NCI-H82 treated with DMSO at 0.1 percent for 48 hours (cell line): ENCODE results near the gene LOXHD1.

ENCODE experiments used
- DNase-seq: peaks from one replicate; lab custom pipeline; 2025; ENCODE audit not compliant: unreplicated experiment; lab: John Stamatoyannopoulos, UW

The LOXHD1 gene, protein sequence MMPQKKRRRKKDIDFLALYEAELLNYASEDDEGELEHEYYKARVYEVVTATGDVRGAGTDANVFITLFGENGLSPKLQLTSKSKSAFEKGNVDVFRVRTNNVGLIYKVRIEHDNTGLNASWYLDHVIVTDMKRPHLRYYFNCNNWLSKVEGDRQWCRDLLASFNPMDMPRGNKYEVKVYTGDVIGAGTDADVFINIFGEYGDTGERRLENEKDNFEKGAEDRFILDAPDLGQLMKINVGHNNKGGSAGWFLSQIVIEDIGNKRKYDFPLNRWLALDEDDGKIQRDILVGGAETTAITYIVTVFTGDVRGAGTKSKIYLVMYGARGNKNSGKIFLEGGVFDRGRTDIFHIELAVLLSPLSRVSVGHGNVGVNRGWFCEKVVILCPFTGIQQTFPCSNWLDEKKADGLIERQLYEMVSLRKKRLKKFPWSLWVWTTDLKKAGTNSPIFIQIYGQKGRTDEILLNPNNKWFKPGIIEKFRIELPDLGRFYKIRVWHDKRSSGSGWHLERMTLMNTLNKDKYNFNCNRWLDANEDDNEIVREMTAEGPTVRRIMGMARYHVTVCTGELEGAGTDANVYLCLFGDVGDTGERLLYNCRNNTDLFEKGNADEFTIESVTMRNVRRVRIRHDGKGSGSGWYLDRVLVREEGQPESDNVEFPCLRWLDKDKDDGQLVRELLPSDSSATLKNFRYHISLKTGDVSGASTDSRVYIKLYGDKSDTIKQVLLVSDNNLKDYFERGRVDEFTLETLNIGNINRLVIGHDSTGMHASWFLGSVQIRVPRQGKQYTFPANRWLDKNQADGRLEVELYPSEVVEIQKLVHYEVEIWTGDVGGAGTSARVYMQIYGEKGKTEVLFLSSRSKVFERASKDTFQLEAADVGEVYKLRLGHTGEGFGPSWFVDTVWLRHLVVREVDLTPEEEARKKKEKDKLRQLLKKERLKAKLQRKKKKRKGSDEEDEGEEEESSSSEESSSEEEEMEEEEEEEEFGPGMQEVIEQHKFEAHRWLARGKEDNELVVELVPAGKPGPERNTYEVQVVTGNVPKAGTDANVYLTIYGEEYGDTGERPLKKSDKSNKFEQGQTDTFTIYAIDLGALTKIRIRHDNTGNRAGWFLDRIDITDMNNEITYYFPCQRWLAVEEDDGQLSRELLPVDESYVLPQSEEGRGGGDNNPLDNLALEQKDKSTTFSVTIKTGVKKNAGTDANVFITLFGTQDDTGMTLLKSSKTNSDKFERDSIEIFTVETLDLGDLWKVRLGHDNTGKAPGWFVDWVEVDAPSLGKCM (N-terminal part only)

GRCh38 chr18:46657115-46657955 lies at the start of gene LOXHD1:
TSS of gene LOXHD1 (minus strand) at chr18:46657220. CDS start at chr18:46657033, 187 bp downstream.
- no peak for DNase-seq

DNA sequence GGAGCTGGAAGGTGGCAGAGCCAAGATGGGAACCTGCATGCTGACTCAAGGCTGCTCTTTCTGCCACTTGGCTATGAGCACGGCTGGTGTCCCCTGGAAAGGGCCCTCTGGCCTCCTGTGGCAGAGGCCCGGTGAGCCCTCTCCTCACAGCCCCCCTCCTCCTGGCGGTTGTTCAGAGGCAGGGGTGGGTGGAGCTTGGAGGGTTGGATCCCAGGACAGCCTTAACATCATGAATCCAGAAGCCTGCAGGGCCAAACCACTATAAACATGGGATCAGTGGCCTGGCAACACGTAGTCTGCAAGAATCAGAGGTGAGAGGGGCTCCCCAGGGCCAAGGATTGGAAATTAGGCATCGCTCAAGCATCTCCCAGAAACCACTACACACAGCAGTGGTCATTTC lies 48.5 kb upstream of the LOXHD1 start:
- DNase-seq: no peak

DNA sequence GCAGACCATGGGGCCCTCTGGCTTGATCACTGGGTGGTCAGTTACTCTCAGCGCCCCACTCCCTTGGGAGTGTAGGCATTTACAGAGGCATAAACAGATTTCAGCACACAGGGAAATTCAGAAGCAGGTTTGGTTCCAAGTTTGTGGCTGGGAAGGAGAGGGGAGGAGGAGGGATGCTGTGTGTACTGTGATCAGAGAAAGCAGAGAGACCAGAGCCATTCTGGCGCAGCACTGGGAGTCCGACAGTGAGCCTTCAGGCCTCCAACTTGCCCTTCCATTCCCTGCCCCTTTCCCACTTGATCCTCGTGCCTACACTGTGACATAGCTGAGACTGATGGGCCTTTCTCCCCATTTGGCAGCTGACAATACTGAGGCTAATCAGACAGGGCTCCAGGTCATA lies 47.8 kb upstream of the LOXHD1 start:
- DNase-seq: no peak

DNA sequence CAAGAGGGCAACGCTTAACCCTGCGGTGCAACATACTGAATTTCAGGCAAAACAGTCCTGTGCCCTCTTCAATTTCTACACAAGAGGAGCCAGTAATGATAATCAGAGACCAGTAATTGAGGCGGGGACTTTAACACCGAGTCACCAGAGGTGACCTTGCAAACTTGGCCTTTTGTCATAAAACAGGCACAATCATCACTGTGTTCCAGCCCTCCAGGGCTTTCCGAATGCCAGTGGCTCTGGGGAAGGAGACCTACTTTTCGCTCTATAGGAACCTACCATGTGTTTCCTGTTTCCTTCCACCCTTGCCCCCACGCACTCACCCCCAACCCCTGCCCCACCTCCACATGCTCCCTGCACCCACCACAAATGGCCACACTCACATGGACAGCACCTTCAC lies 47.2 kb upstream of the LOXHD1 start:
- DNase-seq: no peak

DNA sequence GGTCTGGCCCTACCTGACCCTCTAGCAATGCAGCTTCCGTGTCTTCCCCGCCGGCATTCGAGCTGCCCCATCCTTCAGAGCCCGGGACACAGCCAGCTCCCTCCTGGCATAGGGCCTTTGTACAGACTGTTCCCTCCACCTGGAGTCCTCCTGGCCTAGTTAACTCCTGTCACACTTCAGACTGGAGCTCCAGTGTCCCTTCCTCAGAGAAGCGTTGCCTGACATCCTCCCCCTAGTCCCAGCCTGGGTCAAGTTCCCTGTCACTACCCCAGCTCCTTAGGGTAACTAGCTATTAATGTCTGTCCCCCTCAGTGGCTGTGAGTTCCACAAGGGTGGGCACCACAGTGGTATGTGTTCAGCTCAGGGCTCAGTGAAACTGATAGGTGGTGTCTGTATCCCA lies 45.5 kb upstream of the LOXHD1 start:
- DNase-seq: no peak

DNA sequence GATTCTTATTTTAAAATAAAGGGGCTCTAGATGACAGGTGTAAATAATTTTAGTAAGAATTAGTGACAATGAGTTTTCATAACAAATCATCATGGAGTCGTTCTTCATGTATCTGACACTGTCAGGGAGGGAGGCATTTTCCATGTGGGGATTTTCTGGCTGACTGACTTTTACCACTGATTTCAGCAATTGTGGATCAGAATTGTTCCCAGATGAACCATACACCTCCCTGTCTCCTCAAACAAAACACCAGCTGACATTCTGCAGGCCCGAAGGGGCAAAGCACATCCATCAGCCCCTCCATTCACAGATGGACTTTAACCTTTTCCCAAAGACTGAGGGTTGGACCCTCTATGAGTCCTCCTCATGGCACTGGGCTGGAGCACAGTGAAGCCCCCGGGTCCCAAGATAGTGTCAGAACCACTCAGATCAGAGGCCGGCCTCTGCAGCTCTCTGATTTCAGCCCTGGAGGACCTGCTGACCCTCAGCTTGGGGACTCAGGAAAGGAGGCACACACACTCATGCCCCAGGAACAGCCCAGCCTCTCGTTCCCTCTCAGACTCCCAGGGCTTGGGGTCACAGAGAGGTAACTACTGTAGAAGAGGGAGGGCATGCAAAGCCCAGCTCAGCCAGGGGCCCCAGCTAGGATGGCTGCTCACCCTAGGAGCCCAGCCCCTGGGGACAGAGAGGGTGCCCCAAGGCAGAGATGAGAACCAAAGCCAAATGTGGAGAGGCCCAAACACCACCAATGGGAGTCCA lies 43.2 kb upstream of the LOXHD1 start:
- no peak for DNase-seq

GRCh38 chr18:46696702-46697101 lies 39.7 kb upstream of the LOXHD1 start:
- no peak for DNase-seq

DNA sequence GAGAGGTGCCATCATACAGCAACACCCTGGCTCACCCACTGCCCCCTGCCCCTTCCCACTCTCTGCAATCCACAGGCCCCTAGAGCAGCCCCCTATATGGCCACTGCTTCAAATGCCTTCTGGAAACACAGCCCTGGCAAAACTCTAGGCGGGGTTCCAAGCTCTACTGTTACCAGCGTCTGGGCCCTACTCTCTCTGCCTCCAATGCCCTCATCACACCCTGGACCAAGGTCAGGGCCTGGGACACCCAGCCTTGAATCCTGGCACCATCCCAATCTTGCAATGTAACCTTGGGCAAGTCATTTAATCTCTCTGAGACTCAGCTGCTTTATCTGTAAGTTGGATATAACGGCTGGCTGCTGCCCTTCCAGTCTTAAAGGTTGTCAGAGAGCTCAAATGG lies 39.2 kb upstream of the LOXHD1 start:
- DNase-seq: no peak

DNA sequence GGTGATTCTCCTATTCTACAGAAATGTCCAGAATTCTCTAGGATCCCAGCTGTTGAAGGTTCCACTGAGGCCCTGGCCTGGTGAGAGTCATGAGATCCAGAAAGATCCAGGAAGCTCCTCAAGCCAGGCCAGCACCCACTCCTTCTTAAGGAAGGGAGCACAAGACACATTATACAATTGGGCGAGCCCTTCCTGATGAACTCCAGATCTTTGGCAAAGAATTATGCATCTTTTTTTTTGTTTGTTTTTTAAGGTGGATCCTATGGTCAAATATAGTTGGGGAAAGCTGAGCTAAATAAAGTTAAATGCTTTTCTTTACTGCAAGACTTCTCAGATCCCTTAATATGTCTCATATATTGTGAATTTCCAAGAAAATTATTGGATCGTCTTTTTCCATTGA lies 37.0 kb upstream of the LOXHD1 start:
- DNase-seq: no peak

GRCh38 chr18:46688853-46689525 lies 32.0 kb upstream of the LOXHD1 start:
- DNase-seq: no peak

DNA sequence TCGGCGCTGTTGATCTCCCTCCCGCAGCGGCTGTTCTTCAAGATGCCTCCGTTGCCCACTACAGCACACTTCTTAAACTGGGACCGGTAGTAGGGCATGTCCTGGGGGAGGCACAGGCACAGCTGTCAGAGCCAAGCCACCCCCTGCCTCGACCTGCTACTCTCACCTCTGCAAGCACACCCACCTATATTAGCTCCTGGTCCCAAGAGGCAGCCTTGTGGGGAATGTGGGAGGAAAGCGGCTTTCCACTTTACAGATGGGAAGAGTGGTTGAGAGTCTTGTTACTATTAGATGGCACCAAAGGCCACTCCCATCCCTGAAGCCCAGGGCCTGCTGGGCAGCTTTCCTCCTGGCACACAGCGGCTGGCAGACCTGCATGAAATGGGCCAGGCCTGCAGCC lies 29.2 kb upstream of the LOXHD1 start:
- no peak for DNase-seq

DNA sequence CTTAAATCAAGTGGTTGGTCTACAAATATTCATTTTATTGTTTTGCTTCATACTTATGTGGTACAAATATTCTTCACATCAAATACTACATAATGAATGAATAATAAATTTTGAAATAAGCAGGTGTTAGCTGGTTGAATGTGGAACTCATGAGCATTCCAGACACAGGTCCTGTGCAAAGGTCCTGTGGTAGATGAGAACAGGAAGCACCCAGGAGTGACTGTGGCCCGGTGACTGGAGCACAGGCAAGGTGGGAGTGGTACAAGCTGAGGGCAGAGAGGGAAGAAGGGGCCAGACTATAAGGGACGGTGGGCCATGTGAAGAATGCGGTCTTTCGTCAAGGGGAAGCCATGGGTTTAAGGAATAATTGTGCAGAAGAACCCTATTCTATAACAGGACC lies 26.2 kb upstream of the LOXHD1 start:
- no peak for DNase-seq

DNA sequence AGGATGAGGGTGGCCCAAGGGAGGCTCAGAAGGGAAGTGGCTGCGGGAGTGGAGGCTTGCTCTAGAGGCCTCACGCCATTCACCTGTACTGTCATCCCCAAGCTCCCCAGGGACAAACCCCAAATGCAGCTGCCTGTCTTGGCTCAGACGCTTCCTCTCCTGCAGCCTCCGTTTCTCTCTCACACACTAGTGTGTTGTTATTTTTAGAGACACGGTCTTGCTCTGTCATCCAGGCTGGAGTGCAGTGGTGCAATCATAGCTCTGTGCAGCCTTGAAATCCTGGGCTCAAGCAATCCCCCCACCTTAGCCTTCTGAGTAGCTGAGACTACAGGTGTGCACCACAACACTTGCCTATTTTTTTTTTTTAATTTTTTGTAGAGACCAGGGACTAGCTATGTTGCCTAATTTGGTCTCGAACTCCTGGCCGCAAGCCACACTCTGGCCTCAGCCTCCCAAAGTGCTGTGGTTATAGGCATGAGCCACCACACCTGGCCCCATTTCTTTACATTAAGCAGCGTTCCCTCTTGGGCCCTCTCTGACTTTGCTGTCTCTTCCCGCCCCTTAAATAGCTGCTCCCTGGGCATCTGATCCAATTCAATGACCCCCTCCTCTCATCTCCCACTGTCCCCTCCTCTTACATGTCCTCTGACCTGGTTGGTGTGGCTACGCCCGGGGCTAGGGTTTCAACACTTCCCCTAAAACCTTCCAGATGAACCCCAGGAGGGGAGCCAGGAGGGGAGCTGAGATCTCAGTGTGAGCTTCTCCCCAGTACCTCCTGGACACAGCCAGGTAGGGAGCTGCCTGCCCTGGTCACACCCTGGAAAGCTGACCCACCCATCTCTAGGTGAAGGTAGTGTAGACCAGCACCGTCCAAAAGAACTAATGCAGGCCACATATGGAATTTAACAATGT lies 24.0 kb upstream of the LOXHD1 start:
- no peak for DNase-seq

- no peak for DNase-seq
Observed at GRCh38 chr18:46679846-46680598, 23.0 kb upstream of the LOXHD1 start.

DNA sequence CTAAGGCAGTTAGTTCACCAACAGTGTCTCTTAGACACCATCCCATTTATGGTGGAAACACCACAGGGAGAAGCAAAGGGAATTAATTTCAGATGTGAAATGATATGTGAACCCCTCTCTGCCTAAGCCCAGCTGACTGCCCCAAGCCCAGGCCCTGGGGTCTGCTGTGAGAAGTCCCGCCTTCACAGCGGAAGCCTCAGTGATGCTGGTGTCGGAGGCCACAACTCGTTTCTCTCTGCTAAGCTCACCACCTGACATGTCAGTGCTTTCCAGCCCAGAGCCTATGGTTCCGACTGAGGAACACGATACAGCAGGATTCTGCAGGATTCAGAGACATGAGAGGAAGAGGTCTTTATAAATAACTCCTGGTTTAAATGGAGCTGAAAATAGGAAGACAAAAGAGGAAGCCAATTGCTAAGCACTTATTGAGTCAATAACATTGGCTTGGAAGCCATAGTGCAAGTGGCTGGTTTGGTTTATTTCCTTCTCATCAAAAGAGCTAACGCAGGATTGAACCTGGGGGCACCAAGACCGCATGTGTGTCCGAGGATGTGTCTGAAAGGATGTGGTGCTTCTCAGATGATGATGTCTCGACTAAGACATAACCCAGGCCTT lies 21.9 kb upstream of the LOXHD1 start:
- no peak for DNase-seq

GRCh38 chr18:46678041-46678440 lies 21.0 kb upstream of the LOXHD1 start:
- DNase-seq: no peak

GRCh38 chr18:46677611-46678010 lies 20.6 kb upstream of the LOXHD1 start:
- no peak for DNase-seq
